ENCODE measurements around the gene ADGRB2. TPM values are rescaled to one million over a fixed set of nuclear protein-coding genes. Genes with fewer than 3 reads are reported as not detected.

The ADGRB2 gene
- total RNA-seq, 2 experiments from 2014 or later = 0.54 to 0.56 TPM

DNA sequence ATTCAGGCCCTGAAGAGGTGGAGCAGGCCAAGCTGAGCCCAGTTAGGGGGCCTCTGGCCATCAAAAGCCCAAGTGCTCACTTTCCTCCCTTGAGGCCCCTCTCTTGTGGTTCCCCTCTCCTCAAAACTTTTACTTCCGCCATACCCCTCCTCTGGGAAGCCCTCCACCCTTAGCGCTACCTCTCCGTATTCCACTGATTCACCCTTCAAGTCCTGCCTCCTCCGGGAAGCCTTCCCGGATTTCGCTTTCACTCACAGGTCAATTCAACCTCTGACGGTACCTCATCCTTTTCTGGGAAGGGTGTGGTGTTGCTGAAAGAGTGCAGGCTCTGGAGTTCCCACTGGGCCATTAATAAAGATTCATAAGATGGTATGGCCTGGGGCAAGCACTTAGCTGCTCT is 32.6 kb upstream of the ADGRB2 start:
- ATAC-seq (no peak), DNase-seq (no peak)
- H3K27ac Mint-ChIP-seq = no peak overlapping the region
- no peaks in the 10 kb centered on the region for H3K9me3 Mint-ChIP-seq
- H3K4me3 Mint-ChIP-seq = no peak overlapping the region
- POLR2A ChIA-PET = interaction anchor here (0.7 kb wide), 1 partner anchor 762 kb away, joined by 3 read pairs; no protein-coding TSS in a partner anchor
- CTCF ChIA-PET = interaction anchor here (1.3 kb wide), 1 partner anchor 8 kb away, joined by 4 read pairs; no protein-coding TSS in a partner anchor
- TF ChIP-seq, protein P1, sequence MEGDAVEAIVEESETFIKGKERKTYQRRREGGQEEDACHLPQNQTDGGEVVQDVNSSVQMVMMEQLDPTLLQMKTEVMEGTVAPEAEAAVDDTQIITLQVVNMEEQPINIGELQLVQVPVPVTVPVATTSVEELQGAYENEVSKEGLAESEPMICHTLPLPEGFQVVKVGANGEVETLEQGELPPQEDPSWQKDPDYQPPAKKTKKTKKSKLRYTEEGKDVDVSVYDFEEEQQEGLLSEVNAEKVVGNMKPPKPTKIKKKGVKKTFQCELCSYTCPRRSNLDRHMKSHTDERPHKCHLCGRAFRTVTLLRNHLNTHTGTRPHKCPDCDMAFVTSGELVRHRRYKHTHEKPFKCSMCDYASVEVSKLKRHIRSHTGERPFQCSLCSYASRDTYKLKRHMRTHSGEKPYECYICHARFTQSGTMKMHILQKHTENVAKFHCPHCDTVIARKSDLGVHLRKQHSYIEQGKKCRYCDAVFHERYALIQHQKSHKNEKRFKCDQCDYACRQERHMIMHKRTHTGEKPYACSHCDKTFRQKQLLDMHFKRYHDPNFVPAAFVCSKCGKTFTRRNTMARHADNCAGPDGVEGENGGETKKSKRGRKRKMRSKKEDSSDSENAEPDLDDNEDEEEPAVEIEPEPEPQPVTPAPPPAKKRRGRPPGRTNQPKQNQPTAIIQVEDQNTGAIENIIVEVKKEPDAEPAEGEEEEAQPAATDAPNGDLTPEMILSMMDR (IDR thresholded peaks at IDR 0.05) = no peak
- H3K4me1 Mint-ChIP-seq (ENCODE audit: low read depth) = no peaks in the 10 kb centered on the region
- intact Hi-C loops (cut with micrococcal nuclease) = no loop called here
- H3K27me3 Mint-ChIP-seq = no peaks in the 10 kb centered on the region
- H3K36me3 Mint-ChIP-seq (ENCODE audit: low read depth) = no peaks in the 10 kb centered on the region

DNA sequence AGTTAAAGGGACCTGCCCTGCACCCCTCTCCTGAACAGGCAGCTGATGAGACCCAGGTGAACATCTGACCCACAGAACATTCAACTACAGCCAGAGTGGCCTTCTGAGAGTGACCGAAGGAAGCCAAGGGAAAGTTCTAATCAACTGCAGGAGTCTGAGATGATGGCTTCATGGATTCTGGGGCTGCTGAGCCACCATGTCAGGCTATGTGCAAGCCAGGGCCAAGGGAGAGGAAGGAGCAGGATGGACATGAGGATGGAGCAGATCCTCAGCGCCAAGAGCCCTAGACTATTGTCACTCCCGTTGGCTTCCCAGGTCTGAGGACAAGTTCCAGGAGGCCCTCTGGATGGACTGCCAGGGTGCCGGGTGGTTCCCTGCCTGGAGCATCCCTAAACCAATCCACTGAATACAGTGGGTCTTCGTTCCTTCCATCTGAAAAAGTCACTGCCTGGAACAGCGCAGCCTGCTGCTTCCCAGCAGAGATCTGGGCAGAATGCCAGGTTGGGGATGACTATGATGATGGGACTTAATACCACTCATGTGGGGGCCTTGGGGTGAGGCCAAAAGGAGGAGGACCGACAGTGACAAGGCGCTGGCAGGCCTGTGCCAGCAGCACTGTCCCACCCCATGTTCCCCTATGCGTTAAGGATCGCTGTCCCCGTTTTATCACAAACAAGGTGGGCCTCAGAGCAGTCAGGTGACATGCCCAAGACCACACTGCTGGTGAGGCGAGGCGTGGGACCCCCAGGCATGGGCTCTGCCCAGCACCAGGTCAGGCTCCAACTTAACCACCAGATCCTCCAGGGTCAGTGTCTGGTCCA is 31.9 kb upstream of the ADGRB2 start:
- no peaks in the 10 kb centered on the region for H3K9me3 Mint-ChIP-seq
- DNase-seq = no peak
- POLR2A ChIA-PET = interaction anchor here (0.8 kb wide), 1 partner anchor 39 kb away, joined by 3 read pairs; no protein-coding TSS in a partner anchor

DNA sequence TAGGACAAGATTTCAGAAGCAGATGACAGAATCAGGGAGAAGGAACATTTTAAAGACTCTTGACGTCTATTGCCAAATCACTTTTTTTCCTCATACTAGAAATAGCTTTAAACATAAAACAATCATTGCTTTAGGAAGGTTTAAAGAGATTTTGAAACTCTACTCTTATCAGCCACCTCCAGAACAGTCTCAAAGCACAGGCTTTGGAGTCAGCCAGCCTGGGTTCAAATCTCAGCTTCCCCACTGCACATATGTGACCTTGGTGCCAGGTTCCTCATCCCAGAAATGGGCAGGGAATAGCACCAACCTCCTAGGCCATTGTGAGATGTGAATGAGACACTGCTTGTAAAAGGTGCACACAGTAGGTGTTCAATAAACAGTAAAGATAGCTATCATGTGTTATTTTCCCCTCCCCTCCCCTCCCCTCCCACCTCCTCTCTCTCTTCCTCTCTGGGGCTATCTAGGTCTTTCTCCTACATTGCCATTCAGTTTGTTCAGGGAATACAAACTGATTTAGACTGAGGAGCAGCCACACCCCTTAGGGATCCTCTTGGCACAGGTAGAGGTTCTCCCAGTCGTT is 31.0 kb upstream of the ADGRB2 start:
- DNase-seq (no peak), ATAC-seq (no peak)
- POLR2A ChIA-PET = interaction anchor here (0.8 kb wide), 1 partner anchor 40 kb away, joined by 3 read pairs; no protein-coding TSS in a partner anchor
- no peak overlapping the region for H3K27ac Mint-ChIP-seq
- H3K4me1 Mint-ChIP-seq (ENCODE audit: low read depth) = no peaks in the 10 kb centered on the region
- CTCF ChIA-PET = no interaction called here
- H3K4me3 Mint-ChIP-seq = no peak overlapping the region
- H3K36me3 Mint-ChIP-seq (ENCODE audit: low read depth) = no peaks in the 10 kb centered on the region
- no peaks in the 10 kb centered on the region for H3K9me3 Mint-ChIP-seq
- intact Hi-C loops (cut with micrococcal nuclease) = no loop called here
- TF ChIP-seq, protein P1 (IDR thresholded peaks at IDR 0.05) = no peak
- no peaks in the 10 kb centered on the region for H3K27me3 Mint-ChIP-seq

More for the DNA sequence above, 31.9 kb upstream of the ADGRB2 start:
- no peaks in the 10 kb centered on the region for H3K36me3 Mint-ChIP-seq (ENCODE audit: low read depth)
- no peaks in the 10 kb centered on the region for H3K27me3 Mint-ChIP-seq
- H3K4me3 Mint-ChIP-seq = no peak overlapping the region
- CTCF ChIA-PET = no interaction called here
- intact Hi-C loops (cut with micrococcal nuclease) = no loop called here
- H3K4me1 Mint-ChIP-seq (ENCODE audit: low read depth) = no peaks in the 10 kb centered on the region
- H3K27ac Mint-ChIP-seq = no peak overlapping the region
- TF ChIP-seq, protein P1 (IDR thresholded peaks at IDR 0.05) = no peak
- no peak for ATAC-seq

DNA sequence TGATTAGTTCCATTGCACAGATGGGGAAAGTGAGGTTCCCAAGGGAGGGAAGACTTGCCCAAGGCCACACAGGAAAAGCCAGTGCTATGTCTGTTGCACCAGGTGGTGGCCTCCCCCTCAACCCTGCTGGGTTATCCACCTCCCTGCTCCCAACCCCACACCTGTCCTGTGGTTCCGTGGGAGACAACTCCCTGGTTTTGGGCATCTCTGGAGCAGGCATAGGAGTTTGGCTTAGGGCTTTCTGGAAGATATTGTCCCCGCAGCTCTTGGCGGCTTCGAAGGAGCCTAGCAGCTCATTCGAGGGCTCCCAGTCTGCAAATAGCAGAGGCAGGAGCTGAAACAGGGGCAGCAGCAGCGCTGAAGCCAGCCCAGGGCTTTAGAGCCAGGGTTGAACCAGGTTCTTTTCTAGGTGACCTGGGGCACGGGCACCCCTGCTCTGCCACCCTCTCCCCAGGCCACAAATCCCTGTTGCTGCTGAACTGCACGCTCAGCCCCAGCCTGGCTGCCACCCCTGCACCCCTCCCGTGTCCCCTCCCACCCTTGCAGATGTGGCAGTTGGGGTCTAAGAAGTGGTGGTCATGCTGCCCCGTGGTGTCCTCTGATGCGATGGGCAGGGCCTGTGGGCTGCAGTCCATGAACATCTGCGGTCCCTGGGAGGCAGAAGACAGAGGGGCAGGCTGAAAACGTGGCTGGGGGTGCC is 29.6 kb upstream of the ADGRB2 start:
- H3K4me1 Mint-ChIP-seq (ENCODE audit: low read depth) = no peaks in the 10 kb centered on the region
- ATAC-seq (no peak), DNase-seq (no peak)
- H3K9me3 Mint-ChIP-seq = no peaks in the 10 kb centered on the region
- ChIA-PET CTCF (no interaction called here), POLR2A (no interaction called here)
- no peaks in the 10 kb centered on the region for H3K27me3 Mint-ChIP-seq
- no peaks in the 10 kb centered on the region for H3K36me3 Mint-ChIP-seq (ENCODE audit: low read depth)
- intact Hi-C loops (cut with micrococcal nuclease) = loop anchor here (5.0 kb wide), 1 partner anchor 131 kb away; no protein-coding TSS in a partner anchor
- H3K4me3 Mint-ChIP-seq = no peak overlapping the region
- H3K27ac Mint-ChIP-seq = no peak overlapping the region
- TF ChIP-seq, protein P1 (IDR thresholded peaks at IDR 0.05) = no peak
